ENCODE data around the gene LUM.

Gene LUM

GRCh38 chr12:91111366-91112325, at the start of gene LUM:
Gene LUM, minus strand, starts transcription at chr12:91111494. Its CDS starts 2,515 bp downstream, at chr12:91108979.
- DNase-seq, result no peak

DNA sequence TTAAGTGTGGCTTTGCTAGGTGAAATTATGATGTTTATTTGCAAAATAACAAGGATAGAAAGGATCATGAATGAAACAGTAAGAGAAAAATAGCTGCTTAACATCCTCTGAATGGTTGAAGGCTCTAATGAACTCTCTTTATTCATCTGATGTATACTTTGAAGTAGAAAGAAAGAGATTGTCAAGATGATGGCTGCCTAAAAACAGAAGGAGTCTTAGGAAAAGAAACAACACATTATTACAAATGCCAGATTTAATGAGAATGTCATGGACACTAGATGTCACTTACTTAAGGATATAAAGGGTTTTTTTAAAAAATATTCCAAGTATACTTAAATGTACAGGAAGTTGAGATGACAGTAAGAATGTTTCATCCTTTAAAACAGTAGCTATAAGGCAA, 49.7 kb upstream of the LUM start:
- DNase-seq, result no peak

DNA sequence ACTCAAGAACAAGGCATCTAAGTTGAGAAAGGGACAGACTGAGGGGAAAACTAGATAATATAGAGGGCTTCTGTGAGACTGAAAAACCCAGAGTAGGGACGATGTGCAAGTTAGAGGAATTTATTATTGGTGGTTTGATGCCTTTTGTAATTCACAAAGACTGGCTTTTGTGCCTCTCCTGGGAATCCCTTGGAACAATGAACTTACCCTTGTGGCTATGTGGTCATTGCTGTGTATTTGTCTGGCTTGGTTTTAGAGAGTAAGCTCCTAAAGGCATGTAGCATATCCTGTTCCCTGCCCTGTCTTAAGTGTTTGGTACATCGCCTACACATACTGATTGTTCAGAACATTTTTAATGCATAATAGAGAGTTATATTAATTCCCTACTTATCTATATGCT, 44.7 kb upstream of the LUM start:
- no peak for DNase-seq

GRCh38 chr12:91154131-91154530, 42.8 kb upstream of the LUM start:
- DNase-seq, result no peak

DNA sequence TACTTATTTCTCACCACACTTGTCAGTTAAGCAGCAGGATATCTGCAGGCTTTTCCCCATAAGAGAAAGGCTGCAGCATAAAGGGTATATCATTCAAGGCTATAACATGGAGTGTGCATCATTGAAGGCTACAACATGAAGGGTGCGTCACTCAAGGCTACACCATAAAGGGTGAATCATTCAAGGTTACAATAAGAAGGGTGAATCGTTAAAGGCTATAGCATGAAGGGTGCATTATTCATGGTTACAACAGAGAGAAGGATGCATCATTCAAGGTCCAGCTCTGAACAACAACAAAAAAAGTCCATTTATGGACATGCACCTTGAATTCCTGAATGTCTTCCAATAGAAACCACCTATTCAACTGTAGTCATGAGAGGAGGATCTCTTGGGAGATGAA, 32.8 kb upstream of the LUM start:
- no peak for DNase-seq

GRCh38 chr12:91143206-91143605, 31.9 kb upstream of the LUM start:
- no peak for DNase-seq

DNA sequence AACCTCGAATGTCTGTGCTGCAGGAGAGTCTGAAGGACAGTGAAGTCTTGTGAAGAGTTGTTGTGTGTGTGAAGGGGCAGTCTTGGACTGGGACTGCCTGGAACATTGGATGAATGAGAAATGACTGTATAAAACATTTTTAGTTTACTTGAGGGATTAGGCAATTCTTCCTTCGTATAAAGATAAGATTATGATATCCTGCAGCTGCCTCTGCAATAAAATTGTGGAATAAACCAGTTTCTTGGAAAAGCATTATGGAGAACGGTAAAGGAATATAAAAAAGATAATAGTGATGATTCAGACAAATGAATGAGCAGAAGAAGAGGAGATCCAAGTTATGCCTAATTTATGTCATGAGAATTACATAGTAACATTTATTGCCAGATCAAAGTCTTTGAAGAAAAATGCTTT, 30.9 kb upstream of the LUM start:
- no peak for DNase-seq

DNA sequence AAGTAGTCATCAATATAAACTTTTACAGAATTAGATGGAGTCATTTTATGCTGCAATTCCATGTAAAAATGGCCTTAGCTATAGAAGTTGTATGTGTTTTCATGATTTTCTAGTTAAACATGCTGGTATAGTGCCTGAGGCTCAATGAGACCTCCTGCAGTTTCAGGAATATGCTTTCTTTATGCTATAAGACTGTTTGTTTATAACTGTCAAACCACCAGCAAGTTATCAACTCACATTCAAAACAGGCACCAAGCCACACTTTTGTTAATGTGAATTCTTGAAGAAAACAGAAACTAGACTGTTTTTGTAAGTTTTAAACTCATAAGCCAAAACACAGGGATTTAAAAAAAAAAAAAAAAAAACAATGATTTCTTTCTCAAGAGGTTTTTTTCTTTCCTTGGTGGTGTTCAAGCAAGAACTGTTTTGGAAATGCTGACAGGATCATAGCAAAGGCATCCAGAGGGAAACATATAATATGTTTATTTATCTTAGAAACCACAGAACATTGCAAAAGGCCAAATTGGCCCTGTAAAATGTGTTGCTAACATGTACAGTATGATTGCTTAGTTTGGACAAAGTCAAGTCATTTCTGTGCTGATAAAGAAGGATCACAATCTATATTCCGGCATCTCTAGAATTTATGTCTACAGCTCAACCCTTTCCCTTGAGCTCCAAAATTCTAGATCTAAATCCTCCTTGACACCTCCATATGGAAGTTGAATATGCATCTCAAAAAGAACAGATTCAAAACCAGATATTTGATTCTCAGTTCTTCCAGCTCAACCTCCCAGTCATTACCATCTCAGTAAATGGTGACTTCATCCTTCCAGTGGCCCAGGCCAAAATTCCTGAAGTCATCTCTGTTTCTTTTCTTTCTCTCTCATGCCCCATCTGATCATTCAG, 29.0 kb upstream of the LUM start:
- DNase-seq, result no peak

DNA sequence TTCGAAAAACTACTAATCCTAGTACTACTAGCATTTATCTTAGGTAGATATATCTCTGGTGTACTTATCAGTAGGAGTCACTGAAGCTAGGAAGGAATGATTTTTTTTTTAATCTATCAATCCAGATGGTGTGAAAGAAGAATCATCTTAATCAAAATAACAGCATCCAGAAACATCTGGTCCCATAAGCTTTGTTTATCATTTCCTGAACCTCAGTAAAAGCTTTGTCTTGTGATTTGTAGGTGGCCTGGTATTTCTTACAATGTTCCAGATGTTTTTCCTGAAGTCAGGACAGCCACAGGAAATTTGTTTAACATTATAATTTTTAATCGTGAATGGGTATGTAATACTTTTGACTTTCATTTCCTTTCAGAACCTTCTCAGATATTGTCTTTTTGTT, 28.0 kb upstream of the LUM start:
- DNase-seq, result no peak

DNA sequence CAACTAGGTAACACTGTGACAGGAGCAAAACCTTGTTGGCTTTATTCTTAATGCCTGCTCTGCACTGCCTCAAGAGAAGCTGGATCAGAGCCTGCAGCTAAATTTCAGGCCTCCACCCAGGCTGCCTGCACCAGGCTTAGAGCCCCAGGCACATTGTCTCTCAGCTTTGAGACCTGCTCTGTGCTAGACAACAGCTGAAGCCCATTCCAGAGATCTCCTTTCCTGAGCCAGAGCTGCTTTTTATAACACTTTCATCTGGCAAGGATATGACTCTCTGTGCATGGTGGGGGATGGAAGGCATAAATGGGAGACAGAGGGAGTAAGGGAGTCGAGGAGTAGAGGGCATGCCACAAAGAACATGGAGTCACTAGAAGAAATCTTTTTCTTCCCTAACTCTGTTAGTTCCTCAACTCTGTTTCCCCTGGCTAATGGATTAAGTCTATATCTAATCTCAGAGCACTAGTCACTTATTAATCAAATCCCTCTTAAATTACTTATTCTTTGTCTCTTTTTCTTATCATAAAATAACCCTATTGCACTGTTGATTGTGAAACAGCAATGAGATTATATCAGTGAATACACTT, 27.1 kb upstream of the LUM start:
- no peak for DNase-seq

DNA sequence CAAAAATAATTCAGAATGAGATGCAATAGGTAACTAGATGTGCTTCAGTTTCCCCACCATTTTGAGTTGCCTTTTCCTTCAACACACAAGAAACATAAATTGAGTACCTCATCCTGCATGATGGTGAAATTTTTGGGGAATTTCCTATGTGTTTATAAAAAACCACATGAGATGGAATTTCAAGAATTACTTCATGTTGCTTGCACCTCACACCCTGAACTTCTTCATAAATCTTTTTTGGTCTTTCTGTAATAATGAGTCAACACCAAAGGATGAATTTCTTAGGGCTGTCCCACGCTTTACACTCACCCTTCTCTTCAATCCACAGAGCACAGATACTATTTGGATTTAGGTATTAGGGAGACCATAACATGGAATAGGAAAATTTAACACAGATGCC, 22.6 kb upstream of the LUM start:
- no peak for DNase-seq

- no peak for DNase-seq
Observed at GRCh38 chr12:91129662-91130362, 18.5 kb upstream of the LUM start.

- no peak for DNase-seq
Observed at GRCh38 chr12:91127751-91128150, 16.5 kb upstream of the LUM start.

DNA sequence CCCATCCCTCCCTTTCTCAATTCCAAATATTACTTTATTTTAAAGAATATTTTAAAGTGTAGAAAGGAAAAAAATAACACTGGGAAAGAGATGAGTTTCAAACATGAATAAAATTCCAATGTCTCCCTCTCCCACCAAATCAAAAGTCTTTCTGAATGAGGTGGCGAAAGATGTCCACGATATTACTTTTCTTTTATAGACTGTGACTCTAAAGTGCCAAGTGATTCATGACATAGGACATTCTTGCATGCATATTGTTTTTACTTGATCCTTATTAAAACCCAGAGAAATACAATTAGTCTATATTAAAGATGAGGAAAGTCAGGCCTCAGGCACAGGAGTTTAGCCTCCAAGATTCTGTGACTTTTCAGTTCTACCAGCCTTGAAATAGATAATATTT, 16.0 kb upstream of the LUM start:
- no peak for DNase-seq

- no peak for DNase-seq
Observed at GRCh38 chr12:91126516-91126915, 15.2 kb upstream of the LUM start.

DNA sequence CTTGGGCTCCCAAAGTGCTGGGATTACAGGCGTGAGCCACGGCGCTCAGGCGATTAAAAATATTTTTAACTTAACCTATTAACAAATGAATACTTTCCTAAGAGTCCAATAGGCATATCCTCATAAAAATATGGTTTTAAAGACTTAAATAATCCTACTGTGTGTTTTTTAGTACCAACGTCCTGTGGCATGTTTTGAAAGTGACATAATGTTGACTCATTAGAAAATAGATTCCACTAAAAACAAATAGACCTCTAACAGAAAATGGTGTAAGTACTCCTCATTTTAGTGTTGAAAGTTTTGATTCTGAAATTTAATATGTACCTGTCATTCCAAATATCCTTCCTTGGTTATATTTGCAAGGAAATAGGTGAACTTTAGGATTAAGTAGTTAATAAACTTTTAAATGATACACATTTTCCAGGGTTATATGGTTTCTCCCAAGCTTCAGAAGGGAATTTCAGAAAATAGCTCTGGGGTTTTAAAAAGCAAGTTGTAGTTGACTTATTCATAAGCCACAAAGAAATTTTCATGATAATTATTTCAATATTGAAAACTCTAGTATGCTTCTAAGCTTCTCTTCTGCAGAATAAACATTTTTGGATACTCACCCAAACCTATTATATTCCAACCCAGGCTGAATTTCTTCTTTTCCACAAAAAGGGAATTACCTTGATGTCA, 12.1 kb upstream of the LUM start:
- no peak for DNase-seq

- DNase-seq, result no peak
Observed at GRCh38 chr12:91120781-91121180, 9.5 kb upstream of the LUM start.

GRCh38 chr12:91119089-91119488, 7.8 kb upstream of the LUM start:
- DNase-seq, result no peak

- no peak for DNase-seq
Observed at GRCh38 chr12:91113621-91114020, 2.3 kb upstream of the LUM start.

- no peak for DNase-seq
Observed at GRCh38 chr12:91110311-91110924, 876 bp downstream of the LUM start.

- no peak for DNase-seq
Observed at GRCh38 chr12:91109581-91110310, 1.5 kb downstream of the LUM start.

All from activated CD4-positive, alpha-beta T cell treated with anti-CD3 and anti-CD28 coated beads, Interleukin-2, amount 50 U/mL, for 4 hours (primary cell).